SH-SY5Y (cell line): Measurements from ENCODE around the gene PRPF40B.

Experiments
- GATA2 ChIP-seq: IDR thresholded peaks from 2 replicates; pipeline ENCODE4 v1.6.1; 2011; ENCODE audit warnings: mild to moderate bottlenecking, low read depth, low read length
- GATA3 ChIP-seq: IDR thresholded peaks from 2 replicates; pipeline ENCODE4 v1.6.1; 2011; ENCODE audit warnings: low read depth, mild to moderate bottlenecking, low read length, moderate library complexity

GRCh38 chr12:49577589-49578315, 45.6 kb upstream of the PRPF40B start:
- no peak for TF ChIP-seq GATA2
- no peak for TF ChIP-seq GATA3
